DMS114 treated with DMSO at 0.1 percent for 48 hours (cell line): ENCODE data around the gene ZNF568.

Experiments used
- DNase-seq: peaks from one replicate; lab custom pipeline; 2025; ENCODE audit not compliant: unreplicated experiment; lab: John Stamatoyannopoulos, UW

The ZNF568 gene

DNA sequence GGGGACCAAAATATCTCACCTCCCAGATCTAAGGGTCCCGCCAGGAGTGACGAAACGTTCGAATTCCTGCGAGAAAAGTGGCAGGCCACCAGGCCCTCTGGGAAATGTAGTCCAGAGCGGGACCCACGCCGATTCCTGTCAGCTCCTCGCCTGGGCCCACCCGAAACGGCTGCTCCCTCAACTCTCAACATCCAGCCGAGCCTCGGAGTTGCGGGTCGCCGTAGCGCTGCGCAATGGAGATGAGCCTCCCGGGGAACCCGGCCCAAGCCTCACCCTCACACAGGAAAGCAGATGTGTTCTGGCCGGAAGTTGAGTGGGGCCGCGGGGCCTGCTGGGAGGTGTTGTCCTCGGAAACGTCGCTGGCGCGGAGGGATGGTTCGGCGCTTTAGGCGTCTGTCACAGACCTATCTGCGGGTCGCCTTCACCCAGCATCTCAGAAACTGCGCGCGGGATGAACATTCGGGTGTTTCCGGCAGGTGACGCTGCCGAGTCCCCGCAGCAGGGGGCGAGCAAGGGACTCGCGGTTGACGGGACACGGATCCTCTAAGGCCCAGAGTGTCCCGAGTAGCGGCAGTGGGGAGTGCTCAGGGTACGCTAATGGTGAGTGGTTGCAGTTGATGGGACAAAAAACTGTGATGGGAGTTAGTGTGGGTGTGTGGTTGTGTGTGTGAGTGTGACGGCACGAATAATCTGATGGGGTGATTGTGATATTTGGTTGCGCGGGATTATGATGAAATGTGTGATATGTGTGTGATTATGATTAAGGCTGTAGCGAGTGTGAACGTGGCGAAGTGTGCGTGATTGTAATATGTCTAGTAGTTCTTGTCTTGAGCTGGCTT, at the start of gene ZNF568, which contains the start of gene ZNF829:
ZNF568 (plus strand) TSS at position 341 of the 839 bp plus-strand sequence. CDS start 6,439 bp downstream, outside the sequence.
ZNF829 (minus strand) TSS at position 300 of the 839 bp plus-strand sequence. CDS start 1,124 bp downstream, outside the sequence.
- peak; percentile 85 for DNase-seq

- no peak for DNase-seq
Measured at GRCh38 chr19:36876993-36877938, 38.9 kb upstream of the ZNF568 start.

GRCh38 chr19:36891768-36892357, 24.3 kb upstream of the ZNF568 start:
- DNase-seq = no peak

DNA sequence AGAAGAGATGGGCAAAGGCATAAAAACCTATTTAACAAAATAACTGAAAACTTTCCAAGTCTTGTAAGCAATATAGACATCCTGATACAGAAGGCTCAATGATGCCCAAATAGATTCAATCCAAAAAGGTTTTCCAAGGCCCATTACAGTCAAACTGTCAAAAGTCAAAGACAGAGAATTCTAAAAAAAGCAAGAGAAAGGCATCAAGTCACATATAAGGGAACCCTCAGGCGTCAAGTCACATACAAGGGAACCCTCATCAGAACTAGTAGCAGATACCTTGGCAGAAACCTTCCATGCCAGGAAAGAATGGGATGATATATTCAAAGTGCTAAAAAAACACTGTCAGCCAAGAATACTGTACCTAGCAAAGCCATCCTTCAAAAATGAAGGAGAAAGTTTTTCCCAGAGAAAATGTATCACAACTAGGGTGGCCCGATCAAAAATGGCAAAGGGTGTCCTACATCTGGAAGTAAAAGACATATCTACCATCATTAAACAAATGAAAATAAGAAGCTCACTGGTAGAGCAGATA, 21.2 kb upstream of the ZNF568 start:
- no peak for DNase-seq

GRCh38 chr19:36898422-36898821, 17.7 kb upstream of the ZNF568 start:
- no peak for DNase-seq

GRCh38 chr19:36916991-36917390, 859 bp downstream of the ZNF568 start:
- DNase-seq = peak; percentile 28

DNA sequence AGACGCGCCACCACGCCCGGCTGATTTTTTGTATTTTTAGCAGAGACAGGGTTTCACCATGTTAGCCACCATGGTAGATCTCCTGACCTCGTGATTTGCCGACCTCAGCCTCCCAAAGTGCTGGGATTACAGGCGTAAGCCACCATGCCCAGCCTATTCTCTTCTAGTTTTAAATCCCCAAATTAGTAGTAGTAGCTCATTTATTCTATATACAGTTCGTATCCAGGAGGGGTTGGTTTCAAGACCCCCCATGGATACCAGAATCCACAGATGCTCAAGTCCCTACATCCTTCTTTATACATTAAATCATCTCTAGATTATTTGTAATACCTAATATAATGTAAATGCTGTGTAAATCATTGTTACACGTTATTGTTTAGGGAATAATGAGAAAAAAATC, 2.0 kb downstream of the ZNF568 start:
- DNase-seq = no peak

GRCh38 chr19:36931684-36932083, 15.6 kb downstream of the ZNF568 start:
- no peak for DNase-seq

GRCh38 chr19:36939153-36939552, 23.0 kb downstream of the ZNF568 start:
- no peak for DNase-seq

DNA sequence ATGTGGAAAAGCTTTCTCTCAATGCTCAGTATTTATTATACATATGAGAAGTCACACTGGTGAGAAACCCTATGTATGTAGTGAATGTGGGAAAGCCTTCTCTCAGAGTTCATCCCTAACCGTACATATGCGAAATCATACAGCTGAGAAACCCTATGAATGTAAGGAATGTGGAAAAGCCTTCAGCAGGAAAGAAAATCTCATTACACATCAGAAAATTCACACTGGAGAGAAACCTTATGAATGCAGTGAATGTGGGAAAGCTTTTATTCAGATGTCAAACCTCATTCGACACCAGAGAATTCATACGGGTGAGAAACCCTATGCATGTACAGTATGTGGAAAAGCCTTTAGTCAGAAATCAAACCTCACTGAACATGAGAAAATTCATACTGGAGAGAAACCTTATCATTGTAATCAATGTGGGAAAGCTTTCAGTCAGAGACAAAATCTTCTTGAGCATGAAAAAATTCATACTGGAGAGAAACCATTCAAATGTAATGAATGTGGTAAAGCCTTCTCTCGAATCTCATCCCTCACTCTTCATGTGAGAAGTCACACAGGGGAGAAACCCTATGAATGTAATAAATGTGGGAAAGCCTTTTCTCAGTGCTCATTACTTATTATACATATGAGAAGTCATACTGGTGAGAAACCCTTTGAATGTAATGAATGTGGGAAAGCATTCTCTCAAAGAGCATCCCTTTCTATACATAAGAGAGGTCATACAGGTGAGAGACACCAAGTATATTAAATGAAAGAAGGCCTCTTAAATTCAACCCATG, 34.4 kb downstream of the ZNF568 start:
- no peak for DNase-seq

DNA sequence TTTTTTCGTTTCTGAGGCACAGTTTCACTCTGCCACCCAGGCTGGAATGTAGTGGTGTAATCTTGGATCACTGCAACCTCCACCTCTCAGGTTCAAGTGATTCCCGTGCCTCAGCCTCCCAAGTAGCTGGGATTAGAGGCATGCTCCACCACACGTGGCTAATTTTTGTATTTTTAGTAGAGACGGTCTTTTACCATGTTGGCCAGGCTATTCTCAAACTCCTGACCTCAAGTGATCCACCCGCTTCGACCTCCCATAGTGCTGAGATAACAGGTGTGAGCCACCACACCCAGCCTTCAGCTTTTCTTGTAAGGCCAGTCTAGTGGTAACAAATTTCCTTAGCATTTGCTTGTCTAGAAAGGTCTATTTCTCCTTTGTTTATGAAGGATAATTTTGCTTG, 46.2 kb downstream of the ZNF568 start:
- no peak for DNase-seq

GRCh38 chr19:36963280-36963679, 47.1 kb downstream of the ZNF568 start:
- no peak for DNase-seq

DNA sequence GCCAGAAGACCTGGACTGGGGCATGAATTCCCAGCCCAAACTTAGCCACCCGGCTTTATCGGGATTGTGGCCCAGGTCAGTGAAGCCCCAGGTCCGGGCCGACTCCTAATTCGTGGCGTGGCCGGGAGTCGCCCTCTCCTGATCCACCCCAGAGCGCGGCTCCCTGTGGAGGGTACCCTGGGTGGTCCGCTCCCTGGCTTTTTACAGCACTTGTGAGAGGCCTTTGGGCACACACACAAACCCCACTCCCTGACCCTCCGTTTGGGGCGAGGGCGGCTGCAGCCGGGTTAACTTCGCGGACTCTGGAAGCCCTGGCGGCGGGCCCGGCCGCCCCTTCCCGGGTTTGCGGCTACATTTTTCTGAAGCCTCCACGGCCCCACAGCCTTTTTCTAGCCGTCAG, 56.4 kb downstream of the ZNF568 start:
- DNase-seq = peak; percentile 27

DNA sequence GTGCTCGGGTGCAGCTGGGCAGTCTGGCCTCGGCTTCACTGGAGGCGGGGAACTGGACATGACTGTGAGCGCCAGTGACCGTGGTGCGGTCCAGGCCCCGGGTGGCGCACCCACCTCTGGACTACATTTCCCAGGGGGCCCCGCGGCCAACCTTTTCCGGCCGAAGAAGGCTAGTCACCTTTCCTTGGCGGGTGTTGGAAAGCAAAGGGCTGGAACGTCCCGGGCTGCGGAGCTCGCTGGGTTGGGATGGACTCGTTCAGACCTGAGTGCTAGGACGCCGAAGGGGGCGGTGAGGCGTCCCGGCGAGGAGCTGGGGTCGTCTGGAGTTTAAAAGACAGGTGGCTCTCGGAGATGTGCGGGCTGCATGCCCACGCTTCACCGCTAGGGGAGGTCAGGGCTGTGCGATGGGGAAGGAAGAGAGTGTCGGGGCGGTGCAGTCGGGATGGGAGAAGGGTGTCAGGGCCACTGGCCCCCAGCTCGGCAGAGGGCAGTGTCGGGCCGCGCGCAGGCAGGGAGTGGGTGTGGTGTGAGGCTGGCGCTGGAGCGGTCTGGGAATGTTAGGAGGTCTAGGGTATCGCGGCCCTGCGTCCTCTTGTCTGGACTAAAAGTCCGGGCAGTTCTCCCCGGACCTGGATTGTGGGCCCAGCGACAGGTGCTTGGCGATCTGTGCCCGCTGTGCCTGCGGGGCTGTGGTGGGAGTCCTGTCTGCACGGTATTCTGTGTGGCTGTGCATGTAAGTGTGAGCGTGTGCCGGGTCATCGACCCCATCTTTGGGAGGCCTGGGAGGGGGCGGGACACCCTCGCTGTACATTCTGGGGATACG, 57.1 kb downstream of the ZNF568 start:
- DNase-seq = peak; percentile 82

DNA sequence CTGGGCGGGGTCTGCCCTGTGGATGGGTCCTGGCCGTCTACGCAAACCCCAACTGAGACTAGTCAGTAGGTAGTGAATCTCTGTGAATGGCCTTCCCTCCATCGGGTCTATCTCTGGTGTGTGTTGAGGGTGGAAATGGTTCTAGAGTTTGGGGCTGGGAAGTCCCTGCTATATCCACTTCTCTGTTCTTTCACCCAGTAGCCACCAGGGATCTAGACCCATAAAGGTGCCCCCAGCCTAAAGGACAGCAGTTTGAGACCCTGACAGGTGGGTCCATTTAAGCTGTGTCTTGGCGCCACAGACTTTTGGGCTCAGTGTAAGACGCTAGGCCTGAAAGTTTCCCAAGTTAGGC, 57.7 kb downstream of the ZNF568 start:
- DNase-seq = no peak

- no peak for DNase-seq
Measured at GRCh38 chr19:36986131-36986530, 70.0 kb downstream of the ZNF568 start.

DNA sequence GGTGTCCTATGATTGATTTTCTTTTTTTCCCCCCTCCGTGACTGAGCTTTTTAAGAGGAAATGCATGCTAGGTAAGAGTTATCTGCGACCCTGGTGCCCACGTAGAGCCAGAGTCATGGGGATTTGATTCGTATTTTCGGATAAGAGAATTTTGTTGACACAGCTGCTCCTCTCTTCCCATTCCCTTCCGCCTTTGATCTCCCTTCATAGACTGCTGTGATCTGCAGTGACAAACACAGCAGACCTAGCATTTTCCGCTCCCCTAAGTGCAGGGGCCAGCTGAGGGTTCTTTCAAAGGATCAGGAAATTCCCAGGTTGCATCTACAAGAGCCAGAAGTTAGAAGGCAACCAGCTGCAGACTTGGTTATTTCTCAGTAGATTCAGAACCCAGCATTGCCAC, 70.5 kb downstream of the ZNF568 start:
- no peak for DNase-seq

DNA sequence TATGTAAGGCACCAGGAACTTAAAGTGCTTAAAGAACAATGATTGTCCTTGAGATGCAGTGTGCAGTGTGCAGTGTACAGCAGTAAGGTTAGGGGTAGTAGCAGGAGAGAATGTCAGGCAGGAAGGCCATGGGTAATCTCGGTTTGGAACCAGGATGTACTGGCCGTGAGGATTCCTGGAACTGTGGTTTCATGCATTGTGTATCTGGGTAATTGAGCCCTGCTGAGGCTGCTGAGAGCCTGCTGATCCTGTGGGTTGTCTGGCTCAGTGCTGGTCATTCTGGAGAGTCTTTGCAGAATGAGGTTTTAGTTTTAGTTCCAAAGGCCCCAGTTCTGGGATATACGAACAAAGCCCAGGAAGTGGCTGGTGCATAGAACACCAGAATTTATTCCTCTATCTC, 71.0 kb downstream of the ZNF568 start:
- no peak for DNase-seq

- DNase-seq = no peak
Measured at GRCh38 chr19:36997152-36997842, 81.2 kb downstream of the ZNF568 start.
